Measurements from ENCODE around the gene RHBG.

Gene RHBG

DNA sequence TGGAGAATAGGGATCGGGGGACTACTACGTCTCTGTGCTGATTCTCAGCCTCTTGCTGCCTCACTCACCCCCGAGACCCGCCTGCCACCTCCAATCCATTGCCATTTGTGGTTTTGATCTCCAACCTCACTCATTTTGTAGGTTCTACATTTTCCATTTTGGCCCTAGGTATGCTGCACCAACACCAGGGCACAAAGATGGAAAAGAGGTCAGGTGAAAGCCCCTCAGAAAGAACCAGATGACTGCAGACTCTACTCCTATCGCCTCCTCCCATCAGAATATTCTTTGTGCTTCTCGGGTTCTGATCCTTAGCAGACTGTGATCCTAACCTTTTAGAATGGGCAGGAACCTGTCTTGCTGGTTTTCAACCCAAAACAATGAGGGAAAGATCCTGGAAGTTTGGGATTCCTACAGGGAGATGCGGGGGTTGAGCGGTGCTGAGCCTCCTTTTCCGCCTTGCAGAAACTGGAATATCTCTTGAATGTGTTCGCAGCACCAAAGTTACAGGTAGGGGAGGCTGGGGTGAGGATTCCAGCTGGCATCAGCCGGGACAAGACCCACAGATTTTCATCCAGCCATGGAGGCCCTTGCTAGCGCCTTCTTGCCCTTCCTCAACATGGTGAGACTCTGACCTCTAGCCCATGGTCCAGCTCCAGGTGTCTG is 53.1 kb downstream of the RHBG start:
- Histone ChIP-seq H3K9me3 (ENCODE audit: control insufficient read depth in 1 of 2, low read length in 2 of 2) (no peaks in the 10 kb centered on the region), H3K36me3 (ENCODE audit: control insufficient read depth in 1 of 2, insufficient read depth in 2 of 2, low read length in 2 of 2) (no peaks in the 10 kb centered on the region), H3K27me3 (ENCODE audit: low read depth, low read length) (peaks cover 85% of the 10 kb centered on the region), H3K4me1 (ENCODE audit: control insufficient read depth in 1 of 2, insufficient read depth in 2 of 2, low read length in 2 of 2) (peaks cover 0 to 22% of the 10 kb centered on the region in 2 donors), H3K4me3 (ENCODE audit: low read depth in 1 of 2, low read length in 2 of 2) (peak overlapping the region in 1 of 2 donors; percentile 57), H3K27ac (ENCODE audit: low read length) (no peak overlapping the region)

DNA sequence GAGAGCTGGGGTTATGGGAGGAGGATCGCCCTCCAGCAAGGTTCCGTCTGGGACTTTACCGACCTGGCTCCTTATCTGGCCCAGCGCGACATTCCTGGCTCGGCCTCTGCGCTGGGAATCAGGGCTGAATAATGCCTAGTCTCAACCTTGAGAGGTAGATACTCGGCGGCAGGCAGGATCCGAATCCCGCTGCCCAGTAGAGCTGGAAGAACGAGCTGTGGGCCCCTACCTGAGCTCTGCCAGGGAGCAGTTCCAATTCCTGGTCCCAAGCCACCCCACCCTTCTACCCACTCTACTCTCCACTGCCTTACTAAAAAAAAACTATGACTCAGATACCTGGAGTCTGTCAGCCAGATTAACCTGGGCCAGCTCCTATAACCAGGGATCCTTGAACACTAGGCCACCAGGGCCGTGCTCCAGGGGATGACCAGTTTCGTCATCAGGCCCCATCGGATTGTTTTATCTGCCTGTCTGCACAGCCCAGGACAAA is 53.6 kb downstream of the RHBG start:
- no peaks in the 10 kb centered on the region for H3K9me3 ChIP-seq (ENCODE audit: control insufficient read depth in 1 of 2, low read length in 2 of 2)
- peaks cover 81% of the 10 kb centered on the region for H3K27me3 ChIP-seq (ENCODE audit: low read depth, low read length)
- H3K36me3 ChIP-seq (ENCODE audit: control insufficient read depth in 1 of 2, insufficient read depth in 2 of 2, low read length in 2 of 2) = no peaks in the 10 kb centered on the region
- H3K4me3 ChIP-seq (ENCODE audit: low read depth in 1 of 2, low read length in 2 of 2) = no peak overlapping the region
- peaks cover 0 to 22% of the 10 kb centered on the region in 2 donors for H3K4me1 ChIP-seq (ENCODE audit: control insufficient read depth in 1 of 2, insufficient read depth in 2 of 2, low read length in 2 of 2)
- no peak overlapping the region for H3K27ac ChIP-seq (ENCODE audit: low read length)

GRCh38 chr1:156423422-156424352 is 54.7 kb downstream of the RHBG start:
- no peak overlapping the region for H3K4me3 ChIP-seq (ENCODE audit: low read depth in 1 of 2, low read length in 2 of 2)
- H3K27me3 ChIP-seq (ENCODE audit: low read depth, low read length) = peaks cover 84% of the 10 kb centered on the region
- no peak overlapping the region for H3K27ac ChIP-seq (ENCODE audit: low read length)
- no peaks in the 10 kb centered on the region for H3K9me3 ChIP-seq (ENCODE audit: control insufficient read depth in 1 of 2, low read length in 2 of 2)
- peaks cover 0 to 22% of the 10 kb centered on the region in 2 donors for H3K4me1 ChIP-seq (ENCODE audit: control insufficient read depth in 1 of 2, insufficient read depth in 2 of 2, low read length in 2 of 2)
- H3K36me3 ChIP-seq (ENCODE audit: control insufficient read depth in 1 of 2, insufficient read depth in 2 of 2, low read length in 2 of 2) = no peaks in the 10 kb centered on the region

GRCh38 chr1:156424806-156425432 is 55.9 kb downstream of the RHBG start:
- Histone ChIP-seq H3K27ac (ENCODE audit: low read length) (no peak overlapping the region), H3K4me3 (ENCODE audit: low read depth in 1 of 2, low read length in 2 of 2) (no peak overlapping the region), H3K36me3 (ENCODE audit: control insufficient read depth in 1 of 2, insufficient read depth in 2 of 2, low read length in 2 of 2) (no peaks in the 10 kb centered on the region), H3K4me1 (ENCODE audit: control insufficient read depth in 1 of 2, insufficient read depth in 2 of 2, low read length in 2 of 2) (peaks cover 0 to 19% of the 10 kb centered on the region in 2 donors), H3K9me3 (ENCODE audit: control insufficient read depth in 1 of 2, low read length in 2 of 2) (no peaks in the 10 kb centered on the region), H3K27me3 (ENCODE audit: low read depth, low read length) (peaks cover 84% of the 10 kb centered on the region)

DNA sequence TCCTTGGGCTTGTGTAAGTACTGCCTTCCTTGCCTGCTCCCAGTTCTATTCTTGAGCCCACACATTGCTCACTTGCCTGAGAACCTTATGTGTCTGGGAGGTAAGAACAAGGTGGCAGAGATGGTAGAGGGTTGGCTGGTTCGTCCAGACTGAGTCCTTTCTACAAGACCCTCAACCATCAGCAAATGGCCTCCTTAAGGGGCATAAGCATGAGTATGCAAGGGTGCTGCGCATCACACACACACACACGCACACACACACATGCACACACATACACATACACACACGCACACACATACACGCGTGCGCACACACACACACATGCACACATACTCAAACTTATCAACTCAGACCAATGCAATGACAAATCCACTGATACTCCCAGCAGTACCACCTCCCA is 56.9 kb downstream of the RHBG start:
- no peak overlapping the region for H3K27ac ChIP-seq (ENCODE audit: low read length)
- H3K27me3 ChIP-seq (ENCODE audit: low read depth, low read length) = peaks cover 83% of the 10 kb centered on the region
- H3K4me3 ChIP-seq (ENCODE audit: low read depth in 1 of 2, low read length in 2 of 2) = no peak overlapping the region

GRCh38 chr1:156427957-156428356 is 58.9 kb downstream of the RHBG start:
- Histone ChIP-seq H3K4me1 (ENCODE audit: control insufficient read depth in 1 of 2, insufficient read depth in 2 of 2, low read length in 2 of 2) (no peaks in the 10 kb centered on the region), H3K9me3 (ENCODE audit: control insufficient read depth in 1 of 2, low read length in 2 of 2) (no peaks in the 10 kb centered on the region), H3K27ac (ENCODE audit: low read length) (no peak overlapping the region), H3K27me3 (ENCODE audit: low read depth, low read length) (peaks cover 76% of the 10 kb centered on the region), H3K36me3 (ENCODE audit: control insufficient read depth in 1 of 2, insufficient read depth in 2 of 2, low read length in 2 of 2) (no peaks in the 10 kb centered on the region), H3K4me3 (ENCODE audit: low read depth in 1 of 2, low read length in 2 of 2) (no peak overlapping the region)

More for the DNA sequence above, 56.9 kb downstream of the RHBG start:
- H3K36me3 ChIP-seq (ENCODE audit: control insufficient read depth in 1 of 2, insufficient read depth in 2 of 2, low read length in 2 of 2) = no peaks in the 10 kb centered on the region
- no peaks in the 10 kb centered on the region for H3K9me3 ChIP-seq (ENCODE audit: control insufficient read depth in 1 of 2, low read length in 2 of 2)
- peaks cover 0 to 9% of the 10 kb centered on the region in 2 donors for H3K4me1 ChIP-seq (ENCODE audit: control insufficient read depth in 1 of 2, insufficient read depth in 2 of 2, low read length in 2 of 2)

GRCh38 chr1:156428746-156429288 is 59.8 kb downstream of the RHBG start:
- Histone ChIP-seq H3K27ac (ENCODE audit: low read length) (no peak overlapping the region), H3K36me3 (ENCODE audit: control insufficient read depth in 1 of 2, insufficient read depth in 2 of 2, low read length in 2 of 2) (no peaks in the 10 kb centered on the region), H3K4me1 (ENCODE audit: control insufficient read depth in 1 of 2, insufficient read depth in 2 of 2, low read length in 2 of 2) (no peaks in the 10 kb centered on the region), H3K9me3 (ENCODE audit: control insufficient read depth in 1 of 2, low read length in 2 of 2) (no peaks in the 10 kb centered on the region), H3K27me3 (ENCODE audit: low read depth, low read length) (peaks cover 76% of the 10 kb centered on the region), H3K4me3 (ENCODE audit: low read depth in 1 of 2, low read length in 2 of 2) (no peak overlapping the region)

- no peak overlapping the region for H3K4me3 ChIP-seq (ENCODE audit: low read depth in 1 of 2, low read length in 2 of 2)
- peaks cover 78% of the 10 kb centered on the region for H3K27me3 ChIP-seq (ENCODE audit: low read depth, low read length)
- H3K27ac ChIP-seq (ENCODE audit: low read length) = no peak overlapping the region
- no peaks in the 10 kb centered on the region for H3K4me1 ChIP-seq (ENCODE audit: control insufficient read depth in 1 of 2, insufficient read depth in 2 of 2, low read length in 2 of 2)
- H3K36me3 ChIP-seq (ENCODE audit: control insufficient read depth in 1 of 2, insufficient read depth in 2 of 2, low read length in 2 of 2) = no peaks in the 10 kb centered on the region
- no peaks in the 10 kb centered on the region for H3K9me3 ChIP-seq (ENCODE audit: control insufficient read depth in 1 of 2, low read length in 2 of 2)
Observed at GRCh38 chr1:156429313-156430060, 60.5 kb downstream of the RHBG start.

DNA sequence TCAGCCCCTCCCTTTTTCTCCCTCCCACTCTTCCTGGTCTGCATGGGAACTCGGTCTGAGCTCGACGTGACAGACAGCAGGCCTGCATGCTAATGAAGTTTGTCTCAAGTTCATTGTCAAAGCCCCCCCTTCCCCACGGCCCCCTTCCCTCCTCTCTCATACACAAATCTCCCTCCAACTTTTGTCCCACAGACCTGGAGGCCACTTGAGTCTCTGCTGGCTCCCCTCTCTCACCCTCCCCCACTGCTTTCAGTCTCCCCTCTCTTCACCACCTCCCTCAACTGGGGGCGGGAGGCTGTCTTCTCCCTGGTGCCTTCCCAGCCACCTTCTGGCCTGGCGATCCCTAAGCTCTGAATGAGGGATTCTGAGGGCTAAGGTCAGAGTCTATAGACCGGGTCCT is 61.3 kb downstream of the RHBG start:
- no peak overlapping the region for H3K27ac ChIP-seq (ENCODE audit: low read length)
- H3K36me3 ChIP-seq (ENCODE audit: control insufficient read depth in 1 of 2, insufficient read depth in 2 of 2, low read length in 2 of 2) = no peaks in the 10 kb centered on the region
- no peaks in the 10 kb centered on the region for H3K9me3 ChIP-seq (ENCODE audit: control insufficient read depth in 1 of 2, low read length in 2 of 2)
- peaks cover 81% of the 10 kb centered on the region for H3K27me3 ChIP-seq (ENCODE audit: low read depth, low read length)
- H3K4me1 ChIP-seq (ENCODE audit: control insufficient read depth in 1 of 2, insufficient read depth in 2 of 2, low read length in 2 of 2) = peaks cover 0 to 1% of the 10 kb centered on the region in 2 donors
- no peak overlapping the region for H3K4me3 ChIP-seq (ENCODE audit: low read depth in 1 of 2, low read length in 2 of 2)

DNA sequence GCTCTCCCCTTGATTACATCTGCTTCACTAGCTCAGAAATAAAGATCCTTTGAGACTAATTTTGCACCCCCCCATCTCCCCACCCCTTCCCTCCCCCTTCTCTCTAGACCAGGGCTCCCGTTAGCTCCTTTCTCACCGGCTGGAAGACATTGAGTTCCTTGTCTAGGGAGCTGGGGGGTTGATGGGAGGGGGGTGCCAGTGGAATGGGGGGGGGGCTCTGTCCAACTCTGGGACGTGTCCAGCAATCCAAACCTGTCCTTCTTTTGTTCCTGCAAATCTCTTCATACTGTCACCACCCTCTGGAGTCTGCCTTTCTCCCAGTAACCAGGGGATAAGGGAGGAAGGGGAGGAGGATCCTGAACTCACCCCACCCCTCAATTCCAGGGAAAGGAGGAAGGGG is 61.9 kb downstream of the RHBG start:
- H3K27me3 ChIP-seq (ENCODE audit: low read depth, low read length) = peaks cover 85% of the 10 kb centered on the region
- no peaks in the 10 kb centered on the region for H3K36me3 ChIP-seq (ENCODE audit: control insufficient read depth in 1 of 2, insufficient read depth in 2 of 2, low read length in 2 of 2)
- no peak overlapping the region for H3K27ac ChIP-seq (ENCODE audit: low read length)
- H3K9me3 ChIP-seq (ENCODE audit: control insufficient read depth in 1 of 2, low read length in 2 of 2) = no peaks in the 10 kb centered on the region
- peaks cover 0 to 6% of the 10 kb centered on the region in 2 donors for H3K4me1 ChIP-seq (ENCODE audit: control insufficient read depth in 1 of 2, insufficient read depth in 2 of 2, low read length in 2 of 2)
- H3K4me3 ChIP-seq (ENCODE audit: low read depth in 1 of 2, low read length in 2 of 2) = no peak overlapping the region

Data from muscle layer of duodenum (tissue), 2 donors.